Suppressor macrophage treated with lipopolysaccharide for 1 hour (primary cell): Measurements from ENCODE around the gene RAB22A.
"Not testable (repeated sequence)": the region's sequence is repeated elsewhere in the genome, so short reads cannot be mapped to it uniquely, and the experiment has no call there.

ENCODE experiments used
- DNase-seq, 3 donors: peaks; one replicate each; pipeline ENCODE4 v3.0.0-alpha.2; 2020 to 2022

RAB22A gene

DNA sequence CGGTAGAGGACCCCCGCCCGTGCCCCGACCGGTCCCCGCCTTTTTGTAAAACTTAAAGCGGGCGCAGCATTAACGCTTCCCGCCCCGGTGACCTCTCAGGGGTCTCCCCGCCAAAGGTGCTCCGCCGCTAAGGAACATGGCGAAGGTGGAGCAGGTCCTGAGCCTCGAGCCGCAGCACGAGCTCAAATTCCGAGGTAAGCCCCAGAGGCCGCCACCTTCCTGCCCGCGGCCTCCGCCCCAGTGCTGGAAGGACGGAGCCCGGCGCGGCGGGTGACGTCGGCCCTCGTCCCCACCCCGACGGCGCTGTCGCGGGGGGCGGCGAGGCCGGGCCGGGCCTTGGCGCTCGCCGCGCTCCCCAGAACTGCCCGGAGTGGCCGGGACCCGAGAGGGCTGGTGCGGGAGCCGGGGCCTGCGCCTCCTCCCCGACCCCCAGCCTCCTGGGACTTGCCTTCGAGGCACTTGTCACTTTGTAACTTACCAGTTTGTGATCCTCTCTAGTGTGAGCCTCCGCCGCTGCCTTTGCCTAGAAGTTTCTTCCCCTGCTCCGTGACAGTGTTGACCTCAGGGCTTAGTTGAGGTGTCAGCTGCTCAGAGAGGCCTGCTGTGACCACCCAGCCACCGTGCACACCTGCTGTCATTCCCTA lies 79.9 kb downstream of the RAB22A start:
- DNase-seq, result peak; percentile 60 to 87 (median 71)

GRCh38 chr20:58389968-58390658 lies 80.6 kb downstream of the RAB22A start:
- DNase-seq, result no peak

DNA sequence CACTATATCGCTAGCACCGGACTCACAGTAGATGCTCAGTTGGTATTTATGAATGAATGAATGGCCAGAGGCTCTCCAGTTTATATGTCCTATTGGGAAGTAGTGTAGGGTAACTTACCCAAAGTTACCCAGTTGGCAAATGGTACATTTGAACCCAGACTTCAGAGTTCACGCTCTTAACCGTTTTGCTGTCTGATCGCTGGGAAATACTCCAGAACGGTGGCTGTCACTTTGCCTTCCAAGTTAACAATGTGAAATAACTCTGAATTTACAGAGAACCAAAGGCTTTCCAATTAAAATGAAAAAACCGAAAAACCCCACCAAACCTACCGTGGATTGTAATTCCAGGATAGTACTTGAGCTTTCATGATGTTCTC lies 81.1 kb downstream of the RAB22A start:
- no peak for DNase-seq

DNA sequence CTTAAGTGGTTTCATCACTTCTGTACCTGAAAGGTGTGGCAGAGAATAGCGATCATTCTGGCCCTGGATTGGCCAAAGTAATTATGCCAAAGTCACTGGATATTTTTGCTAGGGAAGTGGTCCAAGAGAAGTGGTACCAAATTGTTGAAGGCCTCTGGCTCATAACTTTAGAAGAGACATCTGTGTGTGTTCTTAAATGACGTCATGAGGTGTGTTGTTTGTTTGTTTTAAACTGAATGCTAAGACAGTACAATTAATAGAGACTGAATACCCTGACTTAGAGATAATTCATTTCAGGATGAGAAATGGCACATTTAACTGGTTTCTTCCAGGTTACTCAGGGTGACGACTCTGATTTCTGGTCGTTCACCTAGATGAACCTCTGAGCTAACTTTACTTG lies 82.8 kb downstream of the RAB22A start:
- no peak for DNase-seq

DNA sequence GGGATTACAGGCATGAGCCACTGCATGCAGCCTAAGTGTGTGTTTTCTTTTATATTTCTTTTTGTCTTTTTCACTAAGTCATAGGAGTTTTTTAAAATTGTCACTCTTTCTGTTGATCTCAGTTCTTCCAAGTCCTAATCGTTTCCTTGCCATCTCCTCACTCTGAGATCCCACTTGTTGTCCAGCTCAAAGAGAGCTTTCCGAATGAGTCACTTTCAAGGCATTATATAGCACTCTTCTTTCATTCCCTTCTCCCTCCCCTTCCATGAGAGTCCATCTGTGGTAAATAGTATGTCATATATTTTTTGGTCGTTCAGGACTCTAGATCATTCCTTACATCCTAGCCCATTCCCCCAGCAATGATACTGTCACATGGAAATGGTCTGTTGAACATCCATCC lies 83.8 kb downstream of the RAB22A start:
- no peak for DNase-seq

DNA sequence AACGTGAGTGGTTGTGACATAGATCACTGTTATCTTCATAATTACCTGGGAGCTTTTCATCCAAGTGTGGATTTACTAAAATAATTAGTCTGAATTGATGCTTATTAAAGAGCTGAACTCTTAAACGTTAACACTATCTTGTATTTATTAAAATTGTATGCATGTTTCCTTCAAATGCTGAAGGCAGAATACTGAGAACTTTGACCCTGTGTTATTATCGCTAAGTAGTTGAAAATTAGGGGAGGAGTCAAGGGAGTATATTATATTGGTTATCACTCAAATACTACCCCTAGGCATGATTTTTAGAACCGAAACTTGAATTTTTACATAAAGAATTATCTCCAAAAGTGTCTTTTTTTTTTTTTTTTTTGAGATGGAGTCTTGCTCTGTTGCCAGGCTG lies 85.3 kb downstream of the RAB22A start:
- no peak for DNase-seq

GRCh38 chr20:58395604-58396003 lies 86.1 kb downstream of the RAB22A start:
- DNase-seq, result no peak

- DNase-seq, result no peak
These were observed 87.9 kb downstream of the RAB22A start for GRCh38 chr20:58397429-58397828.

- DNase-seq, result no peak
These were observed 88.7 kb downstream of the RAB22A start for GRCh38 chr20:58398254-58398653.

DNA sequence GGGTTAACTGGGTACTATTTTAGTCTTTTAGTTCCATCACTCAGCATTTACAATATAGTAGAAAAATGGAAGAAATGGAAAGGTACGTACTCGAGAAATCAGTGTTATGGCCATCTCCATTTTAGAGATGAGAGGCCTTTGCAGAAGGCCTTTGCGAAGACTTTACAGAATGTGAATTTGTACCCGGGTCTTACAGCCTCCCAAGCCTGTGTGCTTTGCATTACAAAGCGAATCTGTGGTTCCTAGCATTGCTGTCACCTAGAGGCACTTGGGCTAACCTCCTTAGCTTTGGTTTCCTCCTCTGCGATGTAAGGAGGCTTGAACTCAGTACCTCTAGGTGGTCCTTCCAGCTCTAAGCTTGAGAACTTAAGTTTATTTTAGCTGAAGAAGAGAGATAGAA lies 90.4 kb downstream of the RAB22A start:
- DNase-seq, result no peak

DNA sequence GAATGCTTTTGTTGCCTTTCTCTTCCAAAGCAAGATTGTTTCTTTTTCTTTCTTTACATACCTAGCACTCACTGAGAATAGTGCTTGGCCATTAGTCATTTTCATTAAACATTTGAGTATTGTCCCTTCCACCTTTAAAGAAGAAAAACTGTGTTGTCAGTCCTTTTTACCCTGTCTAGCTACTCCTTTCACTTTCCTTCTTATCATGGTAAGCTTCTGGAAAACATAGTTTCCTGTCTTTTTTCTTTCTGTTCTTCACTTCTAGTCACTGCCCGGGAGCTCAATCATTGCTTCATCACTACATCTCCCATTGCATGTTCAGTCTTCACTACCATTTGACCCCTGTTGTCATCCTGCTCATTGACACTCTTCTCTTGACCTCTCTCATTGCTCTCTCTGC lies 91.6 kb downstream of the RAB22A start:
- DNase-seq, result peak in 1 of 3 donors; percentile 34

DNA sequence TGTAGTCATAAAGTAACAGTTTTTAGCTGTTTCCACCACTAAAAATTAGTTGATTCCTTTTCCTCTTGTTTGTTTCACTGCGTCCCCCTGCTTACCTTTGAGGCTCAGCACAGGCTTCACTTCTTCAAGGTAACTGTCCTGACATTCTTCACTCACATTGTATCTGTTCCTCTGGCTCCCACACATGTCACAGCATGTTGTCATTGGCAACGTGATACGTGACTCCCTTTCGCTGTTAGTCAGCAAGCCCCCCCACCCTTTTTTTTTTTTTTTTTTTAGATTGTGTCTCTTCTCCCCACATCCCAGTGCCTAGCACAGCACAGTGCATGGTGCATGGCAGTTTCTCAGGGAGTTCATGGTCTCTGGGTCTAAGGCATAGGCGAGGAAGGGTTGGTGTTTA lies 92.8 kb downstream of the RAB22A start:
- DNase-seq, result no peak

DNA sequence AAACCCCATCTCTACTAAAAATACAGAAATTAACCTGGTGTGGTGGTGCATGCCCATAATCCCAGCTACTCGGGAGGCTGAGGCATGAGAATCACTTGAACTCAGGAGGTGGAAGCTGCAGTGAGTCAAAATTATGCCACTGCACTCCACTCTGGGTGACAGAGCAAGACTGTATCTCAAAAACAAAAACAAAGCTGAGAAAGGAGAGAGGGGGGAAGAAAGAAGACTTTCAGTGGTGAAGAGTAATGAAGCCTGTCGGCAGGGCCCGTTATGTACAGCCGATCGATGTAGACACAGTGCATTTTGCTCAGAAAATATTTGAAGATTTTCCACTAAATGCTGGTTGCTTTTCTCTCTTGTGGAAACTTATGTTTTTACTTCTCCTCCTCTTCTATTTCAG lies 93.3 kb downstream of the RAB22A start:
- no peak for DNase-seq

- DNase-seq, result no peak
These were observed 93.8 kb downstream of the RAB22A start for GRCh38 chr20:58403272-58403671.

DNA sequence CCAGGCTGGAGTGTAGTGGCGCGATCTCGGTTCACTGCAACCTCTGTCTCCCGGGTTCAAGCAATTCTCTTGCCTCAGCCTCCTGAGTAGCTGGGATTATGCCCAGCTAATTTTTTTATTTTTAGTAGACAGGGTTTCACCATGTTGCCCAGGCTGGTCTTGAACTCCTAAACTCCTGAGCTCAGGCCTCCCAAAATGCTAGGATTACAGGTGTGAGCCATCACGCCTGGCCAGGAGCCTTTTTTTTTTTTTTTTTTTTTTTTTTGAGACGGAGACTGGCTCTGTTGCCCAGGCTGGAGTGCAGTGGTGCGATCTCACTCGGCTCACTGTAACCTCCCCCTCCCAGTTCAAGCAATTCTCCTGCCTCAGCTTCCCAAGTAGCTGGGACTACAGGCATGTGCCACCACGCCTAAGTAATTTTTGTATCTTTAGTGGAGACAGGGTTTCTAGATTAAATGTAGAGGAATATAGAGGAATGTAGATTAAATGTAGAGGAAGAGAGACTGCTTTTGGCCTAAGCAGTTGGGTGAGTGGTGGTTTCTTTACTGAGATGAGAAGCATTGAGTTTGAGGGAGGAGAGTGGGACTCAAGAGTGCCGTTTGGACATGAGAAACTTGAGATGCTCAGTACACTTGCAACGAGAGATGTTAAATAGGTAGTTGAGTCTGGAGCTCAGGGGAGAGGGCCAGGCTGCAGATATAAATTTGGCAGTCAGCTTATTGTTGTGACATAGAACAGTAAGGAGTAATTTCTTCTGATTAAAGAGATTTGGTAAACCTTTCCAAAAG lies 96.2 kb downstream of the RAB22A start:
- DNase-seq, result no peak

DNA sequence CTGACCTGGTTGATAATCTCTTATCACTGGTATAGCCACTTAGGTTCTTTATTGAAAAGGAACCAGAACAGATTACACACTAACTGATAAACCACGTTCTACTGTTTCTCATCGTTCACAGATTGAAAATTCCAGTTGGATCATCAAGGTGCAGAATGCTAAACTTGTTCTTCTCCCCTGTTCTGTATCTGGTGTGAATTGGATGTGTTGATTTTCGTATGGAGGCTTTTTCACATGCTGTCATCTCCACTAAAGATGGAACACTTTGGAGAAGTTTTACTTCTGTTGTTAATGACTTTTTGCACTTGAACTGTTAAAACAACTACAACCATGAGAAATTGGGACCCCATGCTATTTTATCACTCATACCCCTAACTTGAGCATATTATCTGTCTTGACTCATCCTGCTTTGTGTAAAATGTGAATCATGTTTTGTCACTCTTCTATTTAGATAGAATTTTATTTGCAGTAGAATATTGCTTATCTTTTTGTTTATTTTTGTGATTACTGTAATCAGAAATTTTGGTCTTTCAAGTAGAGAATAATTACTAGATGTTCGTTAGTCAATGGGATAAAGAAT lies 97.0 kb downstream of the RAB22A start:
- no peak for DNase-seq

DNA sequence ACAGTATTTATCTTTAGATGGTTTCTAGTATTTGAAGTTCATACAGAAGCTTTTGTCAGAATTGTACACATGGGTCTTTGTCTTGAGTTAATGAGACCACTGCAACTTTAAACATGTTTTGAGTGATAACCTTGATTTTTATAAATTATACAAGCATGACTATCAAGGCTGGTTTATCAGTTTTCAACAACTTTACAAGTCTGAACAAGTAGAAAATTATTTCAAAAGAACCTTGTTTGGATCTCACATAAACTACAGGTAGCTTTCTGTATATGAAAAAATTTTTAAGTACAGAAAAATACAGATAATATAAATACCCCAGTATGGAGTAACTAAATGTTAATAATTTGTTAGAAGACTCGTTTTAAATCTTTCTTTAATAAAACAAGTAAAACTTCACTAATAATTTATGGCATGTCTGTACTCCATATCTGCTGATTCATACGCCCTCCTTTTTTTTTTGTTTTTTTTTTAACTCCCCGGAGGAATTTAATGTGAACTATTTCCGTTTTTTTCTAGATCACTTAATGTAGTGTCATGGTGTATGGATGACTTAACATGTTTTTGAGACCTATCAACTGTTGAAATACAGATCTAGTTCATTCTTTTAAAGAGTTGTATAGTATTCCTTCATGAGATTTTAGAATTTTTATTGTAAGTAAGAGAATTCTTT lies 97.8 kb downstream of the RAB22A start:
- peak; percentile 32 to 79 (median 76) for DNase-seq

GRCh38 chr20:58407966-58408557 lies 98.5 kb downstream of the RAB22A start:
- DNase-seq, result peak in 2 of 3 donors; percentile 11 to 22

DNA sequence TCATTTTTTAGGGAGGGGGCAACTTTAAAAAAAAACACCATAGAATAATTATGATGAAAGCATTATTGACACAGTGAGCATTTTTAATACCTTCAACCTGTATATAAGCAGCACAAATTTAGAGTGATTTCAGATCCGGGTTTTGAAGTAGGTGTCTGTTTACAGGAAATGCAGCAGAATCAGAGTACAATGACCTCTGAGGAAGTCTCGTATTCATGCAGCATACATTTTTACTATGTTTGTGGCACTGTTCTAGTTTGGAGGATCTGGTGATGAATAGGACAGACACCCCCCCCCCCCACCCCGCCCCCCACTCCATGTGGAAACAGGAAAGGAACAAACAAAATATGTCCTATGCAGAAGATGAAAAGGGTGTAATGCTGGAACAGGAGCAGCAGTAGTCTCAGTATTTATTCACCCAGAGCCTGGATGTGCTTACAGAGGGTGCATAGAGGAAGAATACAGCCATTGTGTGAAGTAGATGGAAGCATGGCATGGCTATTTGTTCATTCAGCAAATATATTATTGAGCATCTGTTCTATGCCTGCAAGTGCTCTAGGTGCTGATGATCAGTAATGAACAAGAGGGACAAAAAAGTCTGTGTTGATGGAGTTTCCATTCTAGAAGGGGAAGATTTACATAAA lies 99.2 kb downstream of the RAB22A start:
- DNase-seq, result no peak

DNA sequence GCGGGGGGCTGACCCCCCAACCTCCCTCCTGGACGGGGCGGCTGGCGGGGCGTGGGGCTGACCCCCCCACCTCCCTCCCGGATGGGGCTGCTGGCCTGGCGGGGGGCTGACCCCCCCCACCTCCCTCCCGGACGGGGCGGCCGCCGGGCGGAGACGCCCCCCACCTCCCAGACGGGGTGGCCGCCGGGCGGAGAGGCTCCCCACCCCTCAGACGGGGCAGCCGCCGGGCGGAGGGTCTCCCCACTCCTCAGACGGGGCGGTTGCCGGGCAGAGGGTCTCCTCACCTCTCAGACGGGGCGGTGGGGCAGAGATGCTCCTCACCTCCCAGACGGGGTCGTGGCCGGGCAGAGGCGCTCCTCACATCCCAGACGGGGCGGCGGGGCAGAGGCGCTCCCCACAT lies 104.7 kb downstream of the RAB22A start:
- not testable (repeated sequence) for DNase-seq

- DNase-seq, result not testable (repeated sequence)
These were observed 105.3 kb downstream of the RAB22A start for GRCh38 chr20:58414786-58415185.

- DNase-seq, result no peak
These were observed 106.5 kb downstream of the RAB22A start for GRCh38 chr20:58416057-58416456.
